Measurements from ENCODE around the gene VIM.

The VIM gene

GRCh38 chr10:17237915-17238444 lies 9.9 kb downstream of the VIM start:
- no peak for TF ChIP-seq CTCF (IDR thresholded peaks at IDR 0.05; ENCODE audit: insufficient read depth, low read length, missing control alignments)
- POLR2A ChIA-PET: interaction anchor here (0.6 to 3.4 kb wide), 14 partner anchors 9 to 405 kb away, joined by 3 to 25 read pairs (median 4); partner anchors contain the start of genes TRDMT1 and VIM
- CTCF ChIA-PET: interaction anchor here (0.9 to 1.5 kb wide), 5 partner anchors 9 to 396 kb away, joined by 3 to 4 read pairs (median 4); no protein-coding TSS in a partner anchor
- no peak overlapping the region for H3K4me3 ChIP-seq (ENCODE audit: low read depth, low read length)
- DNase-seq (ENCODE audit: low read depth, low spot score): no peak

DNA sequence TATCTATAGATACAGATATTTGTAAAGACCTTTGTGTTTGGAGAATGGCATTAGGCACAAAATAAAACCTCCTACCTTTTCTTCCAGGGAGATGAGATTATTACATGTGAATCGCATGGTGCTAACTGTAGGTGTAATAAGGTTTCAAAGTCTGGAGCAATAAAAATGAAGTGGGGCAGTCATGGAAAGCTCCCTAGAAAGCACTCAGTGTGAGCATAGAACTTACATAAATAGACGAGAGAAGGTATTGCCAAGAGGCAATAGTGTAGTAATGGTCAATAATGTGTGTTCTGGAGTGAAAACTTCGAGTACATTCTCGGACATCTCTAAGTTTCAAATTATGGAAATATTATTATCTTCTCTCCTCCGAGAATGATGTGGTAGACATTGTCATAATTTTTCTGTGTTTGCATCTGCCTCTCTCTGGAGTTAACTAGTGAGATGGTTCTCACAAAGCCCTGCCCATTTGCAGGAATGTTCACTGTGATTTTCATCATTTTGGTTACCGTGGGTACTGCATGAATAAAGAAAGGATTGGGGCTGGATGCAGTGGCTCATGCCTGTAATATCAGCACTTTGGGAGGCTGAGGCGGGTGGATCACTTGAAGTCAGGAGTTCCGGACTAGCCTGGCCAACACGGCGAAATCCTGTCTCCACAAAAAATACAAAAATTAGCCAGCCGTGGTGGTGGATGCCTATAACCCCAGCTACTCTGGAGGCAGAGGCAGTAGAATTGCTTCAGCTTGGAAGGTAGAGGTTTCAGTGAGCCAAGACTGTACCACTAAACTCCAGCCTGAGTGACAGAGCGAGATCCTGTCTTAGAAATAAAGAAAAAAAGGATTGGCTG lies 10.6 kb downstream of the VIM start:
- CTCF ChIA-PET: interaction anchor here (1.4 to 1.5 kb wide), 3 partner anchors 8 to 397 kb away, joined by 3 to 4 read pairs (median 4); no protein-coding TSS in a partner anchor
- POLR2A ChIA-PET: interaction anchor here (0.6 to 3.4 kb wide), 15 partner anchors 9 to 406 kb away, joined by 3 to 25 read pairs (median 4); partner anchors contain the start of genes TRDMT1 and VIM
- DNase-seq (ENCODE audit: low read depth, low spot score): no peak
- H3K4me3 ChIP-seq (ENCODE audit: low read depth, low read length): no peak overlapping the region
- TF ChIP-seq CTCF (IDR thresholded peaks at IDR 0.05; ENCODE audit: insufficient read depth, low read length, missing control alignments): no peak

GRCh38 chr10:17239345-17240085 lies 11.5 kb downstream of the VIM start:
- no peak for TF ChIP-seq CTCF (IDR thresholded peaks at IDR 0.05; ENCODE audit: insufficient read depth, low read length, missing control alignments)
- DNase-seq (ENCODE audit: low read depth, low spot score): no peak
- ChIA-PET CTCF (interaction anchor here (1.4 kb wide), 1 partner anchor 13 kb away, joined by 4 read pairs; no protein-coding TSS in a partner anchor), POLR2A (interaction anchor here (0.9 to 3.4 kb wide), 4 partner anchors 9 to 172 kb away, joined by 4 to 25 read pairs (median 7); partner anchors contain the start of genes TRDMT1 and VIM)
- no peak overlapping the region for H3K4me3 ChIP-seq (ENCODE audit: low read depth, low read length)

GRCh38 chr10:17240096-17240495 lies 12.1 kb downstream of the VIM start:
- no peak for DNase-seq (ENCODE audit: low read depth, low spot score)
- CTCF ChIA-PET: interaction anchor here (0.6 kb wide), 1 partner anchor 214 kb away, joined by 3 read pairs; no protein-coding TSS in a partner anchor
- no peak for TF ChIP-seq CTCF (IDR thresholded peaks at IDR 0.05; ENCODE audit: insufficient read depth, low read length, missing control alignments)
- H3K4me3 ChIP-seq (ENCODE audit: low read depth, low read length): no peak overlapping the region
- POLR2A ChIA-PET: interaction anchor here (0.9 kb wide), 1 partner anchor 10 kb away, joined by 5 read pairs; no protein-coding TSS in a partner anchor

DNA sequence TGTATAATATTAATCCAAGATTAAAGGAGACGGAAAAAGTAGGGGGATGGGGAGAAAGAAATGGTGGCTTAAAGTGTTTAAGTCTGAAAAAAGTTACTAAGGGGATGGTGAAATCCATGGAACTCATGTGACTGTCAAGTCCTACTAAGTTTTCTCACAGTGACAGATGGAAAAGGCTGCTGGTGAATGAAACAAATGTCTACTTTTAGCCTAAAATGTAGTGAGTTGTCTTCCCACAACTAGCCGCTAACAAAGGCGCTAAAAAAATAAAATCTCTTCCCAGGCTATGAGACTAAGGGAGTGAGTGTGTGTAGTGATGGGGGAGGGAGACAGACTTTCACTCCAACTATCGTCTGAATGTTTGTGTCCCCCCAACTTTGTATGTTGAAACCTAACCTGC lies 12.6 kb downstream of the VIM start:
- POLR2A ChIA-PET: interaction anchor here (0.9 kb wide), 1 partner anchor 10 kb away, joined by 5 read pairs; no protein-coding TSS in a partner anchor

More for the DNA sequence above, 12.6 kb downstream of the VIM start:
- no peak overlapping the region for H3K4me3 ChIP-seq (ENCODE audit: low read depth, low read length)
- no peak for TF ChIP-seq CTCF (IDR thresholded peaks at IDR 0.05; ENCODE audit: insufficient read depth, low read length, missing control alignments)
- CTCF ChIA-PET: interaction anchor here (0.6 kb wide), 1 partner anchor 215 kb away, joined by 3 read pairs; no protein-coding TSS in a partner anchor
- no peak for DNase-seq (ENCODE audit: low read depth, low spot score)
